Cardiac fibroblast (primary cell): ENCODE results near the gene ARHGEF33.

Experiments used
- DNase-seq, 2 donors: peaks; one replicate each; pipeline versions ENCODE4 v3.0.0 to v3.0.0-alpha.2; 2010; ENCODE audit warnings: low read depth in 2 of 2
- H3K4me3 ChIP-seq, 2 donors: replicated peaks in 1 of 2; 1 replicate in 1 of 2; 2 replicates in 1 of 2; pipeline ENCODE4 v1.5.1; 2011; ENCODE audit warnings: low read depth in 2 of 2, low read length in 2 of 2, mild to moderate bottlenecking in 2 of 2, moderate library complexity in 1 of 2
- TF ChIP-seq, protein P1 (sequence below): IDR thresholded peaks from one replicate; pipeline ENCODE4 v1.5.1; 2011; ENCODE audit warnings: low read depth, mild to moderate bottlenecking, low read length, inconsistent platforms

The ARHGEF33 gene

DNA sequence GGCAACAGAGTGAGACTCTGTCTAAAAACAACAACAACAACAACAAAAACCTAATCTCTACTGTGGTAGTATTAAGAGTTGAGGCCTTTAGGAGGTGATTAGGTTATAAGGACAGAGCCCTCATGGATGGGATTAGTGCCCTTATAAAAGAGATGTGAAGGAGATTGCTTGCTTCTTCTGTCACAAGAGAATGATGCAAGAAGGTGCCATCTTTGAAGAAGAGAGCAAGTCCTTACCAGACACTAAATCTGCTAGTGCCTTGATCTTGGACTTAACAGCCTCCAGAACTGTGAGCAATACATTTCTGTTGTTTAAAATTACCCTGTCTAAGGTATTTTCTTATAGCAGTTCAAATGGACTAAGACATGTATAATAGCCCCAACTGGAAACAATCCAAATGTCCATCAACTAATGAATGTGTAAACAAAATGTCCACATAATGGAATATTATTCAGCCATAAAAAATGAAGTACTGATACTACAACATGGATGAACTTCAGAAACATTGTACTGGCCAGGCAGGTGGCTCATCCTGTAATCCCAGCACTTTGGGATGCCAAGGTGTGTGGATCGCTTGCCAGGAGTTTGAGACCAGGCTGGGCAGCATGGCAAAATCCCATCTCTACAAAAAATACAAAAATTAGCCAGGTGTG lies 1.6 kb upstream of the ARHGEF33 start:
- DNase-seq: no peak
- TF ChIP-seq, protein P1, sequence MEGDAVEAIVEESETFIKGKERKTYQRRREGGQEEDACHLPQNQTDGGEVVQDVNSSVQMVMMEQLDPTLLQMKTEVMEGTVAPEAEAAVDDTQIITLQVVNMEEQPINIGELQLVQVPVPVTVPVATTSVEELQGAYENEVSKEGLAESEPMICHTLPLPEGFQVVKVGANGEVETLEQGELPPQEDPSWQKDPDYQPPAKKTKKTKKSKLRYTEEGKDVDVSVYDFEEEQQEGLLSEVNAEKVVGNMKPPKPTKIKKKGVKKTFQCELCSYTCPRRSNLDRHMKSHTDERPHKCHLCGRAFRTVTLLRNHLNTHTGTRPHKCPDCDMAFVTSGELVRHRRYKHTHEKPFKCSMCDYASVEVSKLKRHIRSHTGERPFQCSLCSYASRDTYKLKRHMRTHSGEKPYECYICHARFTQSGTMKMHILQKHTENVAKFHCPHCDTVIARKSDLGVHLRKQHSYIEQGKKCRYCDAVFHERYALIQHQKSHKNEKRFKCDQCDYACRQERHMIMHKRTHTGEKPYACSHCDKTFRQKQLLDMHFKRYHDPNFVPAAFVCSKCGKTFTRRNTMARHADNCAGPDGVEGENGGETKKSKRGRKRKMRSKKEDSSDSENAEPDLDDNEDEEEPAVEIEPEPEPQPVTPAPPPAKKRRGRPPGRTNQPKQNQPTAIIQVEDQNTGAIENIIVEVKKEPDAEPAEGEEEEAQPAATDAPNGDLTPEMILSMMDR: no peak
- H3K4me3 ChIP-seq: no peak overlapping the region

DNA sequence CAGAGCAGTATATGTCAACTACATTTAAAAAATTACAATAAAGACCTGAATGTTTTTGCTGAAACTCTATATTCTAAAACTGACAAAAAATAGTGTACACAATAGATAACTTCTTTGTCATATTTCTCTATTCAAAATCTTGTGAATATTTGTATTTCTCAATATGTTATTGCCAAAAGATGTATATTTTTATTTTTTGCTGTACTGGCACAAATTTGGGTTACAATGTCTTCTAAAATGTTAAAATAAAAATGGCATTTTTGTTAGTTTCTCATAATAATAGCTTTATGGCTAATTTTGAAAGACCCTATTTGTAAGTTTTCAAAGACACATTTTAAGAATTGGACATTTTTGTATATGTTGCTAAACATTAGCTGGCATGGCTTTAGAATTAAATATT lies 630 bp upstream of the ARHGEF33 start:
- TF ChIP-seq, protein P1: no peak

DNA sequence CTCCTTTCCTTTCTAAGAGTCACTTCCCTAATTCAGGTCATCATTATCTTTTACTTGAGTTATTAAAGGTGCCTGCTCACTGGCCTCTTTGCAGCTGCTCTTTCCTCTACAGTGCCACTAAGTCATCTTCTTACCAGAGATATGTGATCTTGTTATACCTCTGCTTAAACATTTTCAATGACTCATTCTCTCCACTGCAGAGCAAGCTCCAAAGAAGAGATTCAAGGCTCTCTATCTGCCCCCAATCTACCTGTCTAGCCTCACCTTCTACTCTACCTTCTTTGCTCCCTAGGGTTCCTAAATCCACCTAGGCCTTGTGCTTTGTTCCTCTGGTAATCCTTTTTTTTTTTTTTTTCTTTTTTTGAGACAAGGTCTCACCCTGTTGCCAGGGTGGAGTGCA lies 3.1 kb downstream of the ARHGEF33 start:
- TF ChIP-seq, protein P1: no peak
- no peak overlapping the region for H3K4me3 ChIP-seq
- DNase-seq: no peak

More for the DNA sequence above, 630 bp upstream of the ARHGEF33 start:
- H3K4me3 ChIP-seq: no peak overlapping the region
- DNase-seq: no peak

DNA sequence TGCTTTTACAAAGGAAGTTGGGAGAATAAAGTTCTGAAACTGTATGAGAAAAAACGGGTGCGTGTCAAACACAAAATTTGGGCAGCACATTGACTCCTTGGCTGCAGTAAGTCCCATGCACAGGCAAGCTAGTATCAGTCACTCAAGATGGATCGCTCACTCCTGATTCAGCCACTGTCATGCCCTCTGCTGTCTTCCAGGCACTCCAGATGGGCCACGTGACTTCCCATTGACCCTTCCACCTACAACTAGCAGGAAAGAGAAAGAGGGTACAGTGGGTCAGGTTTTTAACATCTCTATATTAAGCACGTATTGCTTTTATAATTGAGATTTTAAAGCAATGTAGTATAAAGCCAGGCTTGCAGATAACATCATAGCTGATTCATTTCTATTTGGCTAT lies 8.6 kb downstream of the ARHGEF33 start:
- H3K4me3 ChIP-seq: no peak overlapping the region
- TF ChIP-seq, protein P1: no peak
- no peak for DNase-seq

DNA sequence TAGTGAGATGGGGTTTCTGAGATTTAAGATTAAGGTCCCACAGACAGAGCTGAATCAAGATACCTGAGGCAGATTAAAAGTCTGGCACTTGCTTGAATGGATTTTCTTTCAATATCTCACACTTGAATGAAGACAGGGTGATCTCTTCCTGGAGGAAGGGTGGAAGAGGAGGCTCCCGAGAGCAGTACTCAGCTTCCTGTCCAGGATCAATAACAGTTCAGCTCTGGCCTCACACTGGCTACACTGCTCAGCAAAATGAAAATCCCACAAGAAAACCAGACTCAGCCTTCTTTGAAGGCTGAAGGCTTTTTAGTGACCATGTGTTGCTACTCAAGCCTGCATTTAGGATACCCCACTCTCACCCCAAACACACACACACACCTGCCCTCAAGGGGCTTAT lies 11.1 kb downstream of the ARHGEF33 start:
- no peak for DNase-seq

DNA sequence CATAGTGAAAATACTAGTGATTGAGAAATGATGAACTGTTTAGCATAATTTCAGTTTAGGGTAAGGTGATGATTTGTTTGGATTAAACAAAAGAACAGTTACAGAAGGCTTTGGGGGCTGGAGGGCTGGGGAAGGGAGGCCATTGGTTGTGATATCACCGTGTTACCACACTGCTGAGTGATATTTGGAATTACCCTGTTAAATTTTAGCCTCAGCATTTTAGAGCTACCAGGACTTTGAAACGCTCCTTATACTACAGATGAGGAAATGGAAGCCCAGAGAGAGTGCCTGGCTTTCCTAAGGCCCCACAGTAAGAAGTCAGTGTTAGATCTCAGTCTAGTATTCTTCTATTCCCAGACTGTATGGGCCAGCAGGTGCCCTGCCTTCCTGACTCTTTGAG lies 15.6 kb downstream of the ARHGEF33 start:
- TF ChIP-seq, protein P1: no peak
- no peak for DNase-seq
- no peak overlapping the region for H3K4me3 ChIP-seq

More for the DNA sequence above, 11.1 kb downstream of the ARHGEF33 start:
- no peak overlapping the region for H3K4me3 ChIP-seq
- TF ChIP-seq, protein P1: no peak

- H3K4me3 ChIP-seq: no peak overlapping the region
- TF ChIP-seq, protein P1: no peak
- DNase-seq: no peak
Observed at GRCh38 chr2:38907242-38907641, 17.6 kb downstream of the ARHGEF33 start.
